HCT116 (cell line): ENCODE measurements around the gene ITGA11. TPM values are rescaled to one million over a fixed set of nuclear protein-coding genes. Genes with fewer than 3 reads are reported as not detected.

ENCODE experiments used
- ATAC-seq: fragments of 200-7000 bp; cut with Tn5 transposase; 2 replicates; pipeline ENCODE4 v1.9.1; 2020; ENCODE audit warnings: mild to moderate bottlenecking, moderate library complexity
- BruUV-seq: library from RNA; stranded (reverse); fragments of 400-500 nt; replicated peaks from 2 replicates; lab custom pipeline; 2021; lab: Mats Ljungman, UMichigan
- CTCF ChIA-PET: fragments of 300-600 bp; sonication (Branson Sonifier 250); formaldehyde crosslinking; loops from one replicate; lab custom pipeline; 2021; ENCODE audit warnings: antibody characterized with exemption; lab: Charles Lee
- POLR2A ChIA-PET: fragments of 300-600, 350-600 bp; sonication (Branson Sonifier 250); formaldehyde crosslinking; loops from one replicate; lab custom pipeline; 2021; ENCODE audit warnings: antibody characterized with exemption; lab: Charles Lee
- RAD21 ChIA-PET, 2 experiments: fragments of 300-600 bp; sonication (Branson Sonifier 250); formaldehyde crosslinking; loops; one replicate each; lab custom pipeline; 2023; ENCODE audit warnings: low total read pairs in 2 of 2; ENCODE audit not compliant: uncharacterized antibody in 2 of 2, unreplicated experiment in 2 of 2, low non-redundant PET in 1 of 2; lab: Charles Lee
- DNase-seq: peaks from one replicate; pipeline ENCODE4 v3.0.0-alpha.2; 2010; ENCODE audit warnings: low read depth, low spot score
- H2AFZ ChIP-seq: fragments of 200-600 bp; shearing (Covaris generic), sonication (generic); 2 replicates; pipeline ENCODE4 v1.6.1; 2017; ENCODE audit warnings: low read depth, mixed run types, mixed read lengths, antibody characterized with exemption, low read length; ENCODE audit not compliant: poor library complexity, severe bottlenecking
- H3K27ac ChIP-seq: 2 replicates; pipeline ENCODE4 v1.5.1; 2012; ENCODE audit warnings: low read depth, low read length
- H3K27me3 ChIP-seq: fragments of 200-600 bp; sonication (generic); 2 replicates; pipeline ENCODE4 v1.6.1; 2016; ENCODE audit warnings: mixed run types, low read length, mixed read lengths; ENCODE audit not compliant: insufficient read depth
- H3K36me3 ChIP-seq, 2 experiments: fragments of 200-500 bp in 1 of 2; fragments of 200-600 bp in 1 of 2; sonication (Bioruptor generic) in 1 of 2; sonication (generic) in 1 of 2; 2 replicates each; pipeline versions ENCODE4 v1.5.1 to v1.6.1; 2014 to 2016; ENCODE audit warnings: low read length in 2 of 2, inconsistent platforms in 1 of 2, mixed read lengths in 1 of 2, mixed run types in 1 of 2; ENCODE audit not compliant: insufficient read depth in 2 of 2, control insufficient read depth in 1 of 2
- H3K4me1 ChIP-seq, 2 experiments: fragments of 200-600 bp in 1 of 2; sonication (generic) in 1 of 2; 2 replicates each; pipeline versions ENCODE4 v1.5.1 to v1.6.1; 2012 to 2017; ENCODE audit warnings: low read length in 2 of 2, inconsistent platforms in 1 of 2, mild to moderate bottlenecking in 1 of 2, mixed read lengths in 1 of 2, mixed run types in 1 of 2, moderate library complexity in 1 of 2; ENCODE audit not compliant: insufficient read depth in 2 of 2, control insufficient read depth in 1 of 2
- H3K4me2 ChIP-seq: fragments of 200-600 bp; sonication (generic); 2 replicates; pipeline ENCODE4 v1.6.1; 2017; ENCODE audit warnings: mixed run types, low read length, mixed read lengths
- H3K4me3 ChIP-seq, 2 experiments: fragments of 200-600 bp in 1 of 2; sonication (generic) in 1 of 2; replicated peaks in 1 of 2; 2 replicates each; pipeline ENCODE4 v1.5.1; 2011 to 2016; ENCODE audit warnings: low read length in 2 of 2, control low read depth in 1 of 2, low read depth in 1 of 2, mild to moderate bottlenecking in 1 of 2, mixed read lengths in 1 of 2, mixed run types in 1 of 2
- H3K79me2 ChIP-seq: fragments of 200-600 bp; sonication (generic); 2 replicates; pipeline ENCODE4 v1.6.1; 2017; ENCODE audit warnings: mild to moderate bottlenecking, mixed run types, low read length, moderate library complexity, mixed read lengths; ENCODE audit not compliant: insufficient read depth
- H3K9ac ChIP-seq: fragments of 200-600 bp; sonication (generic); 2 replicates; pipeline ENCODE4 v1.6.1; 2016; ENCODE audit warnings: low read length, mixed read lengths
- H3K9me2 ChIP-seq: fragments of 200-600 bp; sonication (generic), shearing (Covaris generic); 2 replicates; pipeline ENCODE4 v1.6.1; 2017; ENCODE audit warnings: mixed run types, mild to moderate bottlenecking, moderate library complexity; ENCODE audit not compliant: insufficient read depth
- H3K9me3 ChIP-seq, 2 experiments: fragments of 200-500 bp in 1 of 2; fragments of 200-600 bp in 1 of 2; sonication (Bioruptor generic) in 1 of 2; sonication (generic) in 1 of 2; 2 replicates each; pipeline ENCODE4 v1.6.1; 2014 to 2017; ENCODE audit warnings: low read length in 2 of 2, mixed read lengths in 2 of 2, inconsistent platforms in 1 of 2, low read depth in 1 of 2, mild to moderate bottlenecking in 1 of 2, mixed run types in 1 of 2, moderate library complexity in 1 of 2; ENCODE audit not compliant: control insufficient read depth in 1 of 2, insufficient read depth in 1 of 2
- H4K20me1 ChIP-seq: fragments of 200-600 bp; sonication (generic), shearing (Covaris generic); 2 replicates; pipeline ENCODE4 v1.6.1; 2017; ENCODE audit warnings: mixed run types, mild to moderate bottlenecking, moderate library complexity; ENCODE audit not compliant: insufficient read depth
- CBX3 ChIP-seq: IDR thresholded peaks from 2 replicates; pipeline ENCODE4 v1.6.1; 2012; ENCODE audit warnings: low read depth
- CEBPB ChIP-seq: IDR thresholded peaks from 2 replicates; pipeline ENCODE4 v1.6.1; 2012; ENCODE audit warnings: low read depth
- CTCF ChIP-seq, 3 experiments: fragments of 200-600 bp in 1 of 3; sonication (generic) in 1 of 3; IDR thresholded peaks in 2 of 3; conservative IDR thresholded peaks in 1 of 3; 2 replicates each; pipeline ENCODE4 v1.5.1; 2012 to 2017; ENCODE audit warnings: low read depth in 2 of 3, low read length in 2 of 3, antibody characterized with exemption in 1 of 3, borderline replicate concordance in 1 of 3, control low read depth in 1 of 3, mild to moderate bottlenecking in 1 of 3, mixed read lengths in 1 of 3, mixed run types in 1 of 3, moderate library complexity in 1 of 3; ENCODE audit not compliant: insufficient read depth in 1 of 3
- EZH2 ChIP-seq: fragments of 200-600 bp; sonication (generic); IDR thresholded peaks from 2 replicates; pipeline ENCODE4 v1.6.1; 2017; ENCODE audit warnings: antibody characterized with exemption, mixed run types
- EZH2phosphoT487 ChIP-seq: fragments of 200-600 bp; IDR thresholded peaks from 2 replicates; pipeline ENCODE4 v1.6.1; 2018; ENCODE audit warnings: antibody characterized with exemption, borderline replicate concordance
- JUND ChIP-seq: IDR thresholded peaks from 2 replicates; pipeline ENCODE4 v1.6.1; 2012
- RAD21 ChIP-seq: IDR thresholded peaks from 2 replicates; pipeline ENCODE4 v1.6.1; 2012; ENCODE audit warnings: low read depth, mild to moderate bottlenecking
- SP1 ChIP-seq: IDR thresholded peaks from 2 replicates; pipeline ENCODE4 v1.6.1; 2012; ENCODE audit warnings: low read depth
- TCF7L2 ChIP-seq: IDR thresholded peaks from 2 replicates; pipeline ENCODE4 v1.7.0; 2011; ENCODE audit warnings: borderline replicate concordance, inconsistent platforms; ENCODE audit not compliant: insufficient read depth, insufficient read length; ENCODE audit errors: extremely low read depth
- YY1 ChIP-seq: IDR thresholded peaks from 2 replicates; pipeline ENCODE4 v1.6.1; 2011; ENCODE audit warnings: low read length, low read depth, moderate library complexity, mild to moderate bottlenecking; ENCODE audit not compliant: insufficient replicate concordance; ENCODE audit errors: extremely low read depth
- ZNF274 ChIP-seq: fragments of 200-500 bp; sonication (Bioruptor generic); IDR thresholded peaks from 2 replicates; pipeline ENCODE4 v1.6.1; 2014; ENCODE audit warnings: mild to moderate bottlenecking, low read depth, low read length, inconsistent platforms
- intact Hi-C: fragments of 100-400 bp; cut with micrococcal nuclease; formaldehyde crosslinking; loops from 2 replicates; pipeline ENCODE4 v1.10.0; 2022
- total RNA-seq: library from RNA; stranded (reverse); gene quantifications from one replicate; pipeline ENCODE4 v1.2.1, GENCODE V29; 2021; ENCODE audit not compliant: unreplicated experiment
- TF ChIP-seq, protein P1 (sequence below): IDR thresholded peaks from 2 replicates; pipeline ENCODE4 v1.6.1; 2012

The ITGA11 gene
- total RNA-seq, 1 experiment from 2014 or later: not detected

- ChIA-PET POLR2A (no interaction called here), CTCF (no interaction called here), RAD21 (no interaction called here)
- H3K27me3 ChIP-seq: no peaks in the 10 kb centered on the region
- DNase-seq: no peak
- H3K27ac ChIP-seq: no peak overlapping the region
- H4K20me1 ChIP-seq: no peaks in the 10 kb centered on the region
- no TSS peak for BruUV-seq
- no peak overlapping the region for H3K4me2 ChIP-seq
- intact Hi-C loops: no loop called here
- H3K79me2 ChIP-seq: no peaks in the 10 kb centered on the region
- H3K9me3 ChIP-seq: no peaks in the 10 kb centered on the region
- peaks cover 22 to 40% of the 10 kb centered on the region in 2 experiments for H3K4me1 ChIP-seq
- H2AFZ ChIP-seq: no peak overlapping the region
- TF ChIP-seq JUND (no peak), ZNF274 (no peak), YY1 (no peak), TCF7L2 (no peak), CEBPB (no peak), CTCF (IDR thresholded peaks at IDR 0.05 in 2 of 3, conservative IDR thresholded peaks at IDR 0.05 in 1 of 3; ENCODE audit: borderline replicate concordance in 1 of 3, insufficient read depth in 1 of 3, low read depth in 2 of 3, low read length in 2 of 3) (no peak), EZH2 (no peak), RAD21 (no peak), SP1 (no peak), EZH2phosphoT487 (no peak), CBX3 (no peak)
- TF ChIP-seq, protein P1, sequence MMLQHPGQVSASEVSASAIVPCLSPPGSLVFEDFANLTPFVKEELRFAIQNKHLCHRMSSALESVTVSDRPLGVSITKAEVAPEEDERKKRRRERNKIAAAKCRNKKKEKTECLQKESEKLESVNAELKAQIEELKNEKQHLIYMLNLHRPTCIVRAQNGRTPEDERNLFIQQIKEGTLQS: no peak
- TF ChIP-seq, all 23 proteins: peak for 0
- no peak for ATAC-seq
- no peaks in the 10 kb centered on the region for H3K36me3 ChIP-seq
- no peak overlapping the region for H3K4me3 ChIP-seq
- H3K9ac ChIP-seq: no peak overlapping the region
- H3K9me2 ChIP-seq: no peaks in the 10 kb centered on the region
Measured at GRCh38 chr15:68356778-68357177, 75.2 kb downstream of the ITGA11 start.
